ENCODE results near the gene NEU4.
"Not testable (repeated sequence)": the region's sequence is repeated elsewhere in the genome, so short reads cannot be mapped to it uniquely, and the experiment has no call there.

The NEU4 gene

GRCh38 chr2:241808721-241809382 lies at the start of gene NEU4:
NEU4 (plus strand) TSS chr2:241809193; CDS start chr2:241814485, 5,292 bp downstream.
- DNase-seq, result no peak

GRCh38 chr2:241759893-241760292 lies 49.1 kb upstream of the NEU4 start:
- not testable (repeated sequence) for DNase-seq

- no peak for DNase-seq
Measured at GRCh38 chr2:241760301-241760771, 48.7 kb upstream of the NEU4 start.

GRCh38 chr2:241762321-241762932 lies 46.6 kb upstream of the NEU4 start:
- no peak for DNase-seq

- no peak for DNase-seq
Measured at GRCh38 chr2:241762933-241763369, 46.0 kb upstream of the NEU4 start.

- no peak for DNase-seq
Measured at GRCh38 chr2:241763551-241764274, 45.3 kb upstream of the NEU4 start.

- DNase-seq, result no peak
Measured at GRCh38 chr2:241764275-241765241, 44.4 kb upstream of the NEU4 start.

GRCh38 chr2:241767464-241768250 lies 41.3 kb upstream of the NEU4 start:
- DNase-seq, result no peak

GRCh38 chr2:241768251-241768711 lies 40.7 kb upstream of the NEU4 start:
- DNase-seq, result no peak

GRCh38 chr2:241768850-241769249 lies 40.1 kb upstream of the NEU4 start:
- no peak for DNase-seq

- no peak for DNase-seq
Measured at GRCh38 chr2:241769819-241770184, 39.2 kb upstream of the NEU4 start.

GRCh38 chr2:241770185-241770935 lies 38.6 kb upstream of the NEU4 start:
- DNase-seq, result no peak

GRCh38 chr2:241770936-241771285 lies 38.1 kb upstream of the NEU4 start:
- DNase-seq, result no peak

GRCh38 chr2:241771286-241772062 lies 37.5 kb upstream of the NEU4 start:
- peak; percentile 42 for DNase-seq

GRCh38 chr2:241772063-241772499 lies 36.9 kb upstream of the NEU4 start:
- no peak for DNase-seq

- no peak for DNase-seq
Measured at GRCh38 chr2:241773511-241774418, 35.2 kb upstream of the NEU4 start.

GRCh38 chr2:241774419-241775222 lies 34.4 kb upstream of the NEU4 start:
- peak; percentile 87 for DNase-seq

Measured in fibroblast of upper back skin (primary cell).